NCI-H2227 (cell line): ENCODE data around the gene IGFBP5.
A peak's percentile ranks its signal among the peaks of the same experiment; 100 is the strongest.

ENCODE experiments used
- DNase-seq: peaks from one replicate; lab custom pipeline; 2025; ENCODE audit not compliant: unreplicated experiment; lab: John Stamatoyannopoulos, UW

The IGFBP5 gene

GRCh38 chr2:216695401-216695821, at the start of gene IGFBP5:
TSS of gene IGFBP5 (minus strand) at chr2:216695549. CDS start at chr2:216694775, 774 bp downstream.
- peak; percentile 93 for DNase-seq

DNA sequence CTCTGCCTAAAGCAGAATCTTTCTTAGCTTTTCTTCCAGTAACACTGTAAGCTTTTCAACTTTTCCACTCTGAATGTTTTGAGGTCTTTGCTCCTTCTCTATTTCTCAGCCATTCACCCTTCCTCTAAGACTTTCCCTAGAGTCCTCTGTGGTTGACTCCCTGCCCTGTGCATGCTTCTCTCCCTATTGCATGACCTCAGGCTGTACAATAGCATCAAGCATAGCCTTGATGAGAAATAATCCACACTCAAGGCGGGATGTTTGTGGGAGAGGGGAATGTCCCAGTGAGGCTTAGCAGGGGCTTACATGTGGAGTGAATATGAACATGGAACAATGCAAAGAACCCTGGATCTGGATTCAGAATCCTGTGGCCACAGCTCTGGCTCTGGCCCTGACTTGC, 48.4 kb upstream of the IGFBP5 start:
- DNase-seq, result no peak

GRCh38 chr2:216742411-216742810, 47.1 kb upstream of the IGFBP5 start:
- no peak for DNase-seq

GRCh38 chr2:216741223-216741593, 45.9 kb upstream of the IGFBP5 start:
- no peak for DNase-seq

- no peak for DNase-seq
These were observed 45.3 kb upstream of the IGFBP5 start for GRCh38 chr2:216740557-216741222.

GRCh38 chr2:216739035-216739434, 43.7 kb upstream of the IGFBP5 start:
- no peak for DNase-seq

DNA sequence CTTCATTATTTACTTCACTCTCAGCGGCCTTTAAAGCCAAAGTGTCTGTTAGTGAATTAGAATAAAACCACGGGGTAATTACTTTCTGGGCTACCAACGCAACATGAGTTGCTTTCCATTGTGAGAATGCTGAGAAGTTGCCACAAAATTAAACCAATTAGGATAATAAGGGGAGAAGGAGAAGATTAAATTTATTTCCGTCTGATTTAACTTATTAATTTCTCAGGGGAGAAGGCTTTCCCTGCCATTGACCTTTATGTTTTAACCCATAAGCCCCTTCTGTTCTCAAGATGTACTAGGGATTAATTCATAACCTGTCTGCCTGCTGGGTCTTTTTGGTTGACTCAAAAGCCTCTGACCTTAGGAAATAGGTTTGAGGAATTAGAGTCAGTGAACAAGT, 42.3 kb upstream of the IGFBP5 start:
- DNase-seq, result no peak

GRCh38 chr2:216736326-216736725, 41.0 kb upstream of the IGFBP5 start:
- DNase-seq, result no peak

DNA sequence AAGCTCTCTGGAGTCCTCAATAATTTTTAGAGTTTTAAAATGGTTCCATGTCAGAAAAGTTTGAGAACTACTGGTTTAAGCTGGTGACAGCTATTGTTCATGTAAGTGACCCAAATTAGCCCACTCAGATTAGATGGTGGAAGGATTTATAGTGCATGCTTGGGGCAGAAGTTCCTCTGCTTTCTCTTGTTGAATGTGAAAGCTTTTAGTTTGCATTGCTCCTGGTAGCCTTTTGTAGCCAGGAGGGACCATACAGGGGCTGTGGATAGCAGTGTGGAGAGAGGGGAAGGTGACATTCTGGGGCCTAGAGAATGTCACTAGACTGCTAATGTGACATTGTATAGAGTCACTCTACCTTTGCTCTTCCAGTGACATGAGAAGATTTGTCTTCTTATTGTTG, 40.3 kb upstream of the IGFBP5 start:
- DNase-seq, result no peak

- DNase-seq, result no peak
These were observed 39.7 kb upstream of the IGFBP5 start for GRCh38 chr2:216735086-216735485.

- DNase-seq, result no peak
These were observed 37.7 kb upstream of the IGFBP5 start for GRCh38 chr2:216733046-216733445.

GRCh38 chr2:216732334-216732733, 37.0 kb upstream of the IGFBP5 start:
- no peak for DNase-seq

DNA sequence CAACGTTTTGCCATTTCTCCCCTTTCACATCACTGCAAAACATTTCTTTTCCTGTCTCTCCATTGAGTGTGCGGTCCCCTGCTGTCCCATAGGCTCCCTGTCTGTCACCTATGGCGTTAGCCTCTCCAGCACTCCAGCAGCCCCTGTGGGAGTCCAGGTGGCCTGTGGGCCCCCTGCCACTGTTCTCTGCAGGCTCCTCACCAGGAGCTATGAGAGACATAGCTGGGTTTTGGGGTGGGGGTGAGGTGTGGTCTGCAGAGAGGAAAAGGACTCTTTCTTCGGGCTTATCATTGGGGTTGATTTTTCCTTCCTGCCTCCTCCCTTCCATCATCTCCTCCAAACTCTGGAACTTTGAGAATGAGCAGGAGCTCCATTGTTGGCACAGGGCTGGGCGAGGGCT, 36.1 kb upstream of the IGFBP5 start:
- DNase-seq, result no peak

- no peak for DNase-seq
These were observed 35.5 kb upstream of the IGFBP5 start for GRCh38 chr2:216730871-216731270.

- DNase-seq, result no peak
These were observed 32.2 kb upstream of the IGFBP5 start for GRCh38 chr2:216727346-216728122.

- no peak for DNase-seq
These were observed 28.8 kb upstream of the IGFBP5 start for GRCh38 chr2:216724190-216724589.

DNA sequence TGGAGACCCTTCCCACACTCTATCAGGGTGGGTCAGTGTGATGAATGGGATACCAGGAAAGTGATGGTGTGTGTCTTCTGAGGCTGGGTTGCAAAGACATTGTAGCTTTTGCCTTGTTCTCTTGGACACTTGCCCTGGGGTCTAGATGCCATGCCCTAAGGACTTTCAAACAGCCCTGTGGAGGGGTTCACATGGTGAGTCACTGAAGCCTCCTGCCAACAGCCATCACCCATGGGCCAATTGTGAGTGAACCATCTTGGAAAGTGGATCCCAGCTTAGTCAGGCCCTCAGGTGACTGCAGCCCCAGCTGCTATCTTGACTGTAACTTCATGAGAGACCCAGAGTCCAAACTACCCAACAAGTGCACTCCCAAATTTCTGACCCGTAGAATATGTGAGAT, 25.8 kb upstream of the IGFBP5 start:
- DNase-seq, result no peak

DNA sequence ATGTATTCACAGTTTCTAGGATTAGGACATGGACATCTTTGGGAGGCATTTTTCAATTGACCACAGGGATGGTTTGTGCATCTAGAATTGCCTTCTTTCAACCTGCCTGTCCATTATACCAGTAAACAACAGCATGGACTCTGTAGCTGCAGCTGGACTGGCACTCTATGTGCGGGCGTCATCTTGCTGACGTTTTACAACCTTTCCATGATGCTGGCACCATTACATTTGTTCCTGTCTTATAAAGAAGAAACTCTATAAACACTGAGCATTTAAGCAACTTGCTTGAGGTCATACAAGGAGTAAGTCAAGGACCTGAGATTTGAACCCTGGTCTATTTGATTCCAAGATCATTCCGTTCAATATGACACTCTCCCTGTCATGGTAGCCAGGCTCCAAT, 25.4 kb upstream of the IGFBP5 start:
- DNase-seq, result no peak

GRCh38 chr2:216717907-216718615, 22.7 kb upstream of the IGFBP5 start:
- DNase-seq, result no peak

- DNase-seq, result no peak
These were observed 22.1 kb upstream of the IGFBP5 start for GRCh38 chr2:216717491-216717901.

- DNase-seq, result no peak
These were observed 20.8 kb upstream of the IGFBP5 start for GRCh38 chr2:216716109-216716508.

GRCh38 chr2:216715402-216715974, 20.1 kb upstream of the IGFBP5 start:
- no peak for DNase-seq
